GM10266 (cell line): ENCODE data around the gene COG3.

ENCODE experiments used
- DNase-seq: peaks from one replicate; pipeline ENCODE4 v3.0.0; 2012; ENCODE audit errors: extremely low spot score
- CTCF ChIP-seq: IDR thresholded peaks from 2 replicates; pipeline ENCODE4 v1.5.1; 2012; ENCODE audit warnings: mild to moderate bottlenecking, low read depth; ENCODE audit not compliant: control insufficient read depth, insufficient read depth; ENCODE audit errors: missing control alignments

The COG3 gene

GRCh38 chr13:45496942-45497341 is 32.2 kb downstream of the COG3 start:
- no peak for TF ChIP-seq CTCF
- DNase-seq, result no peak

- no peak for TF ChIP-seq CTCF
- no peak for DNase-seq
Observed at GRCh38 chr13:45500492-45501174, 35.9 kb downstream of the COG3 start.

DNA sequence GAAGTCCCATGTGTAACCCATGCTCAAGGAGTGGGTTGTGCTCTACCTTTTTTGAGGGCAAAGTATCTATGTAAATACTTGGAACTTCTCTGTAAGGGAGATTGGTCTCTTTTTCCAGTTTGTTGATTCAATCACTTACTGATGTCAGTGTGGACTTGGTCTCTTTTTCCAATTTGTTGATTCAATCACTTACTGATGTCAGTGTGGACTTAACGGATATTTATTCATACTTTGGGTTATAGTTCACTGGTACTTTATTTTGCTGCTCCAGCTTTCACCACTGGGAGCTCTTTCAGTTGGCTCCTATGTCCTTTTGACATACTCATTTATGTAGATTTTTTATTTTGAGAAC is 36.4 kb downstream of the COG3 start:
- DNase-seq, result no peak
- no peak for TF ChIP-seq CTCF

DNA sequence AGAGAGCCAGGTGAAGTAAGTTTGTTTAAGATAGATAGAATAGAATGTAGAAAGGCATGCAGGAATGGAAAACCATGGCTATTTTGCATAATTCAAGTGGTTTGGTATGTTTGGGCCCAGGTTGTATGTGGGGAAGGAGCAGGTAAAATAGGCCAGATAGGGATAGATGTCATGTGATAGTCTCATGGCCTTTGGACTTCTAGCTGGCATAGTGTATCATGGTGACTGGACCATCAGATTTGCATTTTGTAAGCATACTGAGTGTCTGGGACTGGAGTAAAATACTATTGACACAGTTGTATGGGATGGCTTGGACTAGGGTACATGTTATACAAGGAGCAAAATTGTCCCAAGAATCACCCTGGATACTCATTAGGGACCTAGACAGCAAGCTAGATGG is 38.9 kb downstream of the COG3 start:
- no peak for DNase-seq
- TF ChIP-seq CTCF, result no peak

- no peak for TF ChIP-seq CTCF
- DNase-seq, result no peak
Observed at GRCh38 chr13:45506811-45507210, 42.1 kb downstream of the COG3 start.

GRCh38 chr13:45508776-45509175 is 44.0 kb downstream of the COG3 start:
- TF ChIP-seq CTCF, result no peak
- DNase-seq, result no peak

DNA sequence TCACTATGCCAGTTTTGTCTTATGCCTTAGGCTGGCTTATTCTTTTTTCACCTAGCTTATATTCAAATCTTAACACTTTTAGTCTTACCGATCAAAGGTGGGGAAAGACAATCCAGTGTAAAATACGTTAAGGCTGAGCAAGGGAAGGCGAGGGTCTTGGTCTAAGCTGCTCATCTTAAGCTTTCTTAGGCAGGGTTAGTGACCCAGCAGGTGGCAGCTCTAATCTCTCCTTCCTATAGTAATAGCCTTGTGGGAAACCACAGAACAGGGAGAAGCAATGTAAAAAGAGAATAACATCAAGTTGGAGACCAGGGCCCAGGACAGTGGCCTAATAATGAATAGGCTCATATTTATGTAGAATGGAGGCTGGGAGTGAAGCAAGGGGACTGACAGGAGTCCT is 45.9 kb downstream of the COG3 start:
- TF ChIP-seq CTCF, result no peak
- no peak for DNase-seq
